Panc1 (cell line): Measurements from ENCODE around the gene ATP6V0E2. TPM values are rescaled to one million over a fixed set of nuclear protein-coding genes. Genes with fewer than 3 reads are reported as not detected.

ENCODE experiments used
- ATAC-seq: fragments of 200-7000 bp; cut with Tn5 transposase; 2 replicates; pipeline ENCODE4 v1.9.1; 2020; ENCODE audit warnings: mild to moderate bottlenecking, moderate library complexity
- BruUV-seq: library from RNA; stranded (reverse); fragments of 400-500 nt; replicated peaks from 2 replicates; lab custom pipeline; 2021; lab: Mats Ljungman, UMichigan
- CTCF ChIA-PET: fragments of 300-600 bp; sonication (Branson Sonifier 250); formaldehyde crosslinking; loops from one replicate; lab custom pipeline; 2022; ENCODE audit warnings: antibody characterized with exemption; lab: Charles Lee
- POLR2A ChIA-PET: fragments of 300-600 bp; sonication (Branson Sonifier 250); formaldehyde crosslinking; loops from one replicate; lab custom pipeline; 2022; ENCODE audit warnings: antibody characterized with exemption; lab: Charles Lee
- DNase-seq: peaks from one replicate; pipeline ENCODE4 v3.0.0-alpha.2; 2010; ENCODE audit warnings: low read depth, low spot score
- H3K27ac ChIP-seq: 2 replicates; pipeline ENCODE4 v1.5.1; 2011; ENCODE audit warnings: mild to moderate bottlenecking, low read length, inconsistent platforms
- H3K27me3 ChIP-seq: fragments of 200-500 bp; sonication (Bioruptor generic); 2 replicates; pipeline ENCODE4 v1.6.0; 2014; ENCODE audit warnings: low read length, inconsistent platforms; ENCODE audit not compliant: control insufficient read depth, insufficient read depth
- H3K36me3 ChIP-seq: fragments of 200-500 bp; sonication (Bioruptor generic); 2 replicates; pipeline ENCODE4 v1.5.1; 2014; ENCODE audit warnings: inconsistent platforms, mild to moderate bottlenecking, low read length, moderate library complexity; ENCODE audit not compliant: control insufficient read depth, insufficient read depth
- H3K4me1 ChIP-seq: 2 replicates; pipeline ENCODE4 v1.5.1; 2011; ENCODE audit warnings: inconsistent platforms, mild to moderate bottlenecking, low read length, moderate library complexity; ENCODE audit not compliant: control insufficient read depth, insufficient read depth
- H3K4me3 ChIP-seq, 2 experiments: 2 replicates each; pipeline ENCODE4 v1.5.1; 2011 to 2012; ENCODE audit warnings: low read depth in 2 of 2, low read length in 2 of 2, mild to moderate bottlenecking in 2 of 2, inconsistent platforms in 1 of 2, moderate library complexity in 1 of 2
- H3K9me3 ChIP-seq: fragments of 200-500 bp; sonication (Bioruptor generic); 2 replicates; pipeline ENCODE4 v1.5.1; 2014; ENCODE audit warnings: low read depth, mild to moderate bottlenecking, inconsistent platforms, low read length, moderate library complexity; ENCODE audit not compliant: control insufficient read depth, insufficient read depth
- POLR2AphosphoS5 ChIP-seq: IDR thresholded peaks from 2 replicates; pipeline ENCODE4 v1.6.1; 2012; ENCODE audit warnings: mild to moderate bottlenecking, low read depth, low read length, moderate library complexity
- REST ChIP-seq, 2 experiments: IDR thresholded peaks; 2 replicates each; pipeline ENCODE4 v1.6.1; 2011 to 2012; ENCODE audit warnings: low read depth in 2 of 2, control low read depth in 1 of 2, low read length in 1 of 2, mild to moderate bottlenecking in 1 of 2, moderate library complexity in 1 of 2; ENCODE audit not compliant: insufficient read depth in 1 of 2
- SIN3A ChIP-seq: IDR thresholded peaks from 2 replicates; pipeline ENCODE4 v1.6.1; 2012; ENCODE audit warnings: low read depth, mild to moderate bottlenecking, low read length, moderate library complexity, borderline replicate concordance; ENCODE audit not compliant: insufficient read depth
- TCF7L2 ChIP-seq: IDR thresholded peaks from 2 replicates; pipeline ENCODE4 v1.6.1; 2011; ENCODE audit warnings: mild to moderate bottlenecking, low read depth, low read length, inconsistent platforms
- in situ Hi-C: cut with HindIII; loops from 2 replicates; pipeline ENCODE4 v1.10.0; 2016; ENCODE audit warnings: low sequenced_read_pairs, low pct_unique_long_range_greater_than_20kb
- intact Hi-C: fragments of 100-400 bp; cut with micrococcal nuclease; formaldehyde crosslinking; loops from one replicate; pipeline ENCODE4 v1.10.0; 2022; ENCODE audit not compliant: unreplicated experiment
- total RNA-seq: library from RNA; stranded (reverse); gene quantifications from one replicate; pipeline ENCODE4 v1.2.1, GENCODE V29; 2021; ENCODE audit not compliant: unreplicated experiment
- TF ChIP-seq, protein P1 (sequence below): fragments of 450-650 bp; IDR thresholded peaks from 2 replicates; pipeline ENCODE4 v1.5.1; 2017; ENCODE audit warnings: mild to moderate bottlenecking

The ATP6V0E2 gene
- total RNA-seq, 1 experiment from 2014 or later, result 44.7 TPM

GRCh38 chr7:149850007-149850594, 23.7 kb upstream of the ATP6V0E2 start:
- intact Hi-C loops (no loop called here), in situ Hi-C loops (no loop called here)
- no peak overlapping the region for H3K27ac ChIP-seq
- no peaks in the 10 kb centered on the region for H3K27me3 ChIP-seq
- POLR2A ChIA-PET, result no interaction called here
- no peaks in the 10 kb centered on the region for H3K36me3 ChIP-seq
- no TSS peak for BruUV-seq
- CTCF ChIA-PET, result no interaction called here
- no peak overlapping the region for H3K4me3 ChIP-seq
- no peaks in the 10 kb centered on the region; the same call in 1 of the 2 replicates for H3K4me1 ChIP-seq
- ATAC-seq, result no peak
- DNase-seq, result no peak
- TF ChIP-seq POLR2AphosphoS5, result no peak
- no peak for TF ChIP-seq SIN3A
- TF ChIP-seq TCF7L2, result no peak
- TF ChIP-seq, protein P1, sequence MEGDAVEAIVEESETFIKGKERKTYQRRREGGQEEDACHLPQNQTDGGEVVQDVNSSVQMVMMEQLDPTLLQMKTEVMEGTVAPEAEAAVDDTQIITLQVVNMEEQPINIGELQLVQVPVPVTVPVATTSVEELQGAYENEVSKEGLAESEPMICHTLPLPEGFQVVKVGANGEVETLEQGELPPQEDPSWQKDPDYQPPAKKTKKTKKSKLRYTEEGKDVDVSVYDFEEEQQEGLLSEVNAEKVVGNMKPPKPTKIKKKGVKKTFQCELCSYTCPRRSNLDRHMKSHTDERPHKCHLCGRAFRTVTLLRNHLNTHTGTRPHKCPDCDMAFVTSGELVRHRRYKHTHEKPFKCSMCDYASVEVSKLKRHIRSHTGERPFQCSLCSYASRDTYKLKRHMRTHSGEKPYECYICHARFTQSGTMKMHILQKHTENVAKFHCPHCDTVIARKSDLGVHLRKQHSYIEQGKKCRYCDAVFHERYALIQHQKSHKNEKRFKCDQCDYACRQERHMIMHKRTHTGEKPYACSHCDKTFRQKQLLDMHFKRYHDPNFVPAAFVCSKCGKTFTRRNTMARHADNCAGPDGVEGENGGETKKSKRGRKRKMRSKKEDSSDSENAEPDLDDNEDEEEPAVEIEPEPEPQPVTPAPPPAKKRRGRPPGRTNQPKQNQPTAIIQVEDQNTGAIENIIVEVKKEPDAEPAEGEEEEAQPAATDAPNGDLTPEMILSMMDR, result no peak
- TF ChIP-seq REST (IDR thresholded peaks at IDR 0.05; ENCODE audit: insufficient read depth in 1 of 2, low read depth in 2 of 2, low read length in 1 of 2), result no peak
- no peaks in the 10 kb centered on the region for H3K9me3 ChIP-seq

DNA sequence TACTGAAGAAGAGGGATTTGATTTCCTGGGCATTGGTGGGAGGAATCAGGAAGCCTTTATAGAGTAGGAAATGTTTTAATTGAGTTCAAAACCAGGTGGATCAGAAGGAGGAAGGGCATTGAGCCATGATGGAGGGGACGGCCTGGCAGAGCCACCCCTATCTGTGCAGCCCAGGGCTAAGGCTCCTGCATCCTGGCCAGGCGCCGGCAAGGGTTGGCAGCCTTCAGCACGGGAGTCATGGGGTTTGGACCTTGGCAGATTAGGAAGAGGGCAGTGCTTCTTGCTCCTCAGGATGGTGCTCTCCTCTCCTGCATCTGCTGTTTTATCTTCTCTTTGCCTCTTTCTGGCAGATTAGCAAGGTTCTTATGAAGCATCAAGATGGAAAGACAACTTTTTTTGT, 23.1 kb upstream of the ATP6V0E2 start:
- Histone ChIP-seq H3K9me3 (no peaks in the 10 kb centered on the region), H3K36me3 (no peaks in the 10 kb centered on the region), H3K27me3 (no peaks in the 10 kb centered on the region), H3K27ac (no peak overlapping the region), H3K4me1 (no peaks in the 10 kb centered on the region; the same call in 1 of the 2 replicates), H3K4me3 (no peak overlapping the region)
- DNase-seq (no peak), ATAC-seq (no peak)
- BruUV-seq, result no TSS peak
- intact Hi-C loops (no loop called here), in situ Hi-C loops (no loop called here)
- TF ChIP-seq REST (IDR thresholded peaks at IDR 0.05; ENCODE audit: insufficient read depth in 1 of 2, low read depth in 2 of 2, low read length in 1 of 2), result no peak
- no peak for TF ChIP-seq TCF7L2
- ChIA-PET CTCF (no interaction called here), POLR2A (no interaction called here)
